Keratinocyte (primary cell): ENCODE data around the gene KCNJ6. TPM values are rescaled to one million over a fixed set of nuclear protein-coding genes. Genes with fewer than 3 reads are reported as not detected.

ENCODE experiments used
- DNase-seq: peaks from one replicate; pipeline ENCODE4 v3.0.0-alpha.2; 2011; ENCODE audit warnings: low read depth, missing footprints, low spot score
- FAIRE-seq: peaks from 2 replicates; lab custom pipeline; 2011; peaks lifted over from hg19 to GRCh38; lab: Jason Lieb, UNC
- H2AFZ ChIP-seq: 2 replicates; pipeline ENCODE4 v1.6.0; 2012; ENCODE audit warnings: low read length, control low read depth, inconsistent platforms; ENCODE audit not compliant: control insufficient read depth
- H3K27ac ChIP-seq: 2 replicates; pipeline ENCODE4 v1.5.1; 2011; ENCODE audit warnings: low read length; ENCODE audit not compliant: control insufficient read depth, insufficient read depth
- H3K27me3 ChIP-seq: 3 replicates; pipeline ENCODE4 v1.6.0; 2011; ENCODE audit warnings: low read length; ENCODE audit not compliant: control insufficient read depth, insufficient read depth; ENCODE audit errors: extremely low read depth
- H3K36me3 ChIP-seq, 2 experiments: 2 replicates in 1 of 2; 3 replicates in 1 of 2; pipeline ENCODE4 v1.5.1; 2011; ENCODE audit warnings: low read length in 2 of 2, mild to moderate bottlenecking in 1 of 2; ENCODE audit not compliant: control insufficient read depth in 2 of 2, insufficient read depth in 2 of 2; ENCODE audit errors: extremely low read depth in 1 of 2
- H3K4me1 ChIP-seq: 3 replicates; pipeline ENCODE4 v1.5.1; 2011; ENCODE audit warnings: low read length; ENCODE audit not compliant: control insufficient read depth, insufficient read depth; ENCODE audit errors: extremely low read depth
- H3K4me2 ChIP-seq: 3 replicates; pipeline ENCODE4 v1.6.0; 2011; ENCODE audit warnings: low read depth, low read length; ENCODE audit not compliant: control insufficient read depth, insufficient read depth; ENCODE audit errors: extremely low read depth
- H3K4me3 ChIP-seq, 3 experiments: fragments of 200-600 bp in 1 of 3; sonication (generic) in 1 of 3; 2 replicates in 2 of 3; 3 replicates in 1 of 3; pipeline ENCODE4 v1.5.1; 2011 to 2016; ENCODE audit warnings: low read length in 3 of 3, mild to moderate bottlenecking in 3 of 3, control low read depth in 2 of 3, inconsistent platforms in 1 of 3, low read depth in 1 of 3, mixed read lengths in 1 of 3, mixed run types in 1 of 3, moderate library complexity in 1 of 3; ENCODE audit not compliant: control insufficient read depth in 2 of 3, insufficient read depth in 2 of 3; ENCODE audit errors: extremely low read depth in 1 of 3
- H3K79me2 ChIP-seq: 2 replicates; pipeline ENCODE4 v1.6.0; 2012; ENCODE audit warnings: low read length; ENCODE audit not compliant: control insufficient read depth, insufficient read depth
- H3K9ac ChIP-seq: 3 replicates; pipeline ENCODE4 v1.6.0; 2011; ENCODE audit warnings: low read length; ENCODE audit not compliant: control insufficient read depth, insufficient read depth; ENCODE audit errors: extremely low read depth
- H3K9me1 ChIP-seq: 3 replicates; pipeline ENCODE4 v1.6.0; 2011; ENCODE audit warnings: low read length; ENCODE audit not compliant: control insufficient read depth, insufficient read depth; ENCODE audit errors: extremely low read depth
- H3K9me3 ChIP-seq: 2 replicates; pipeline ENCODE4 v1.5.1; 2012; ENCODE audit warnings: low read depth, low read length; ENCODE audit not compliant: control insufficient read depth
- H4K20me1 ChIP-seq: 3 replicates; pipeline ENCODE4 v1.6.0; 2011; ENCODE audit warnings: low read length; ENCODE audit not compliant: control insufficient read depth, insufficient read depth; ENCODE audit errors: extremely low read depth
- CTCF ChIP-seq, 3 experiments: IDR thresholded peaks in 1 of 3; conservative IDR thresholded peaks in 1 of 3; optimal IDR thresholded peaks in 1 of 3; 2 replicates in 2 of 3; 3 replicates in 1 of 3; pipeline versions ENCODE3 to v1.5.1; 2011; ENCODE audit warnings: low read length in 3 of 3, mild to moderate bottlenecking in 3 of 3, moderate library complexity in 2 of 3, control low read depth in 1 of 3, inconsistent platforms in 1 of 3; ENCODE audit not compliant: insufficient read depth in 2 of 3; ENCODE audit errors: extremely low read depth in 1 of 3
- EZH2 ChIP-seq: IDR thresholded peaks from one replicate; pipeline ENCODE4 v1.6.1; 2012; ENCODE audit warnings: inconsistent platforms, mild to moderate bottlenecking, low read length, moderate library complexity
- dilution Hi-C: fragments of 300-500 bp; cut with MboI; formaldehyde crosslinking; loops from one replicate; pipeline ENCODE4 v1.7.0; 2020; ENCODE audit warnings: low sequenced_read_pairs; ENCODE audit not compliant: extremely low pct_ligation_motif_present
- polyA plus RNA-seq, 5 experiments: library from polyadenylated mRNA; depleted of rRNA in 3 of 5; stranded (reverse) in 3 of 5; stranded (forward) in 1 of 5; unstranded in 1 of 5; fragments of >200 nt; gene quantifications; 1 replicate in 1 of 5; 2 replicates in 3 of 5; 3 replicates in 1 of 5; pipeline versions ENCODE4 v1.2.1 to v1.2.3, GENCODE V29; 2011 to 2012; ENCODE audit warnings: missing spikeins in 2 of 5, low read depth in 1 of 5, low replicate concordance in 1 of 5

Gene KCNJ6
- polyA plus RNA-seq, 1 donor (not counting 4 experiments of a cell fraction or from before 2014, with no cell fraction given), result not detected

- no peak overlapping the region for H3K4me3 ChIP-seq
- FAIRE-seq, result no peak
- dilution Hi-C loops, result no loop called here
Observed at GRCh38 chr21:37937668-37938067, 21.4 kb upstream of the KCNJ6 start.

GRCh38 chr21:37936010-37936785 lies 19.9 kb upstream of the KCNJ6 start:
- no peak overlapping the region for H3K27ac ChIP-seq
- no peaks in the 10 kb centered on the region for H3K9me3 ChIP-seq

More at GRCh38 chr21:37937668-37938067, 21.4 kb upstream of the KCNJ6 start:
- Histone ChIP-seq H3K9me1 (no peaks in the 10 kb centered on the region), H3K4me2 (no peak overlapping the region), H3K9ac (no peak overlapping the region), H3K27ac (no peak overlapping the region), H3K27me3 (no peaks in the 10 kb centered on the region), H3K4me1 (no peaks in the 10 kb centered on the region), H3K36me3 (no peaks in the 10 kb centered on the region), H3K9me3 (no peaks in the 10 kb centered on the region), H4K20me1 (no peaks in the 10 kb centered on the region), H3K79me2 (no peaks in the 10 kb centered on the region), H2AFZ (no peak overlapping the region)
- no peak for DNase-seq
- no peak for TF ChIP-seq CTCF (optimal IDR thresholded peaks at IDR 0.05 in 1 of 3, IDR thresholded peaks at IDR 0.05 in 1 of 3, conservative IDR thresholded peaks at IDR 0.05 in 1 of 3; ENCODE audit: extremely low read depth in 1 of 3, insufficient read depth in 2 of 3, low read length in 3 of 3)
- TF ChIP-seq EZH2, result no peak

More at GRCh38 chr21:37936010-37936785, 19.9 kb upstream of the KCNJ6 start:
- no peak overlapping the region for H3K4me2 ChIP-seq
- no peaks in the 10 kb centered on the region for H3K79me2 ChIP-seq
- H2AFZ ChIP-seq, result no peak overlapping the region
- TF ChIP-seq EZH2 (no peak), CTCF (optimal IDR thresholded peaks at IDR 0.05 in 1 of 3, IDR thresholded peaks at IDR 0.05 in 1 of 3, conservative IDR thresholded peaks at IDR 0.05 in 1 of 3; ENCODE audit: extremely low read depth in 1 of 3, insufficient read depth in 2 of 3, low read length in 3 of 3) (no peak)
- H3K9me1 ChIP-seq, result no peaks in the 10 kb centered on the region
- no peak overlapping the region for H3K4me3 ChIP-seq
- H3K27me3 ChIP-seq, result no peaks in the 10 kb centered on the region
- no peak for FAIRE-seq
- H4K20me1 ChIP-seq, result no peaks in the 10 kb centered on the region
- H3K36me3 ChIP-seq, result no peaks in the 10 kb centered on the region
- dilution Hi-C loops, result no loop called here
- DNase-seq, result no peak
- H3K4me1 ChIP-seq, result no peaks in the 10 kb centered on the region
- H3K9ac ChIP-seq, result no peak overlapping the region
